Thoracic aorta (tissue), 2 donors: Measurements from ENCODE around the gene HHIPL1. TPM values are rescaled to one million over a fixed set of nuclear protein-coding genes. Genes with fewer than 3 reads are reported as not detected.
A peak's percentile ranks its signal among the peaks of the same experiment; 100 is the strongest.

Experiments
- ATAC-seq: fragments of 150-250 bp; one replicate; pipeline ENCODE4 v1.8.0; 2017; ENCODE audit warnings: low read depth; ENCODE audit not compliant: insufficient number of reproducible peaks, low FRiP score
- DNase-seq: peaks from one replicate; pipeline ENCODE4 v3.0.0-alpha.2; 2020; ENCODE audit warnings: low spot score
- H3K27ac ChIP-seq, 2 donors: fragments of 200-600 bp; sonication (generic); 1 replicate in 1 of 2; 2 replicates in 1 of 2; pipeline ENCODE4 v1.5.1; 2016; ENCODE audit warnings: mild to moderate bottlenecking in 2 of 2, moderate library complexity in 2 of 2
- H3K27me3 ChIP-seq: fragments of 200-600 bp; sonication (generic); replicated peaks from 2 replicates; pipeline ENCODE4 v1.6.0; 2016; ENCODE audit warnings: mild to moderate bottlenecking; ENCODE audit not compliant: insufficient read depth
- H3K36me3 ChIP-seq: fragments of 200-600 bp; sonication (generic); one replicate; pipeline ENCODE4 v1.5.1; 2016
- H3K4me1 ChIP-seq, 2 donors: fragments of 200-600 bp; sonication (generic); 1 replicate in 1 of 2; 2 replicates in 1 of 2; pipeline versions ENCODE4 v1.5.1 to v1.6.0; 2016; ENCODE audit warnings: low read depth in 2 of 2, mild to moderate bottlenecking in 1 of 2; ENCODE audit not compliant: control insufficient read depth in 1 of 2
- H3K4me3 ChIP-seq: fragments of 200-600 bp; sonication (generic); 2 replicates; pipeline ENCODE4 v1.5.1; 2016; ENCODE audit warnings: mild to moderate bottlenecking
- H3K9me3 ChIP-seq: fragments of 200-600 bp; sonication (generic); 2 replicates; pipeline ENCODE4 v1.5.1; 2016
- total RNA-seq, 2 donors: library from RNA; depleted of rRNA; stranded (reverse); fragments of >200 nt; gene quantifications; one replicate each; pipeline versions ENCODE4 v1.1.0 to v1.2.3, GENCODE V29; 2016
- TF ChIP-seq, protein P1 (sequence below): fragments of 200-600 bp; sonication (generic); IDR thresholded peaks from one replicate; pipeline ENCODE4 v1.5.1; 2019; ENCODE audit warnings: antibody characterized with exemption

The HHIPL1 gene
- total RNA-seq, 2 donors from 2014 or later = 2.1 to 10.0 TPM

DNA sequence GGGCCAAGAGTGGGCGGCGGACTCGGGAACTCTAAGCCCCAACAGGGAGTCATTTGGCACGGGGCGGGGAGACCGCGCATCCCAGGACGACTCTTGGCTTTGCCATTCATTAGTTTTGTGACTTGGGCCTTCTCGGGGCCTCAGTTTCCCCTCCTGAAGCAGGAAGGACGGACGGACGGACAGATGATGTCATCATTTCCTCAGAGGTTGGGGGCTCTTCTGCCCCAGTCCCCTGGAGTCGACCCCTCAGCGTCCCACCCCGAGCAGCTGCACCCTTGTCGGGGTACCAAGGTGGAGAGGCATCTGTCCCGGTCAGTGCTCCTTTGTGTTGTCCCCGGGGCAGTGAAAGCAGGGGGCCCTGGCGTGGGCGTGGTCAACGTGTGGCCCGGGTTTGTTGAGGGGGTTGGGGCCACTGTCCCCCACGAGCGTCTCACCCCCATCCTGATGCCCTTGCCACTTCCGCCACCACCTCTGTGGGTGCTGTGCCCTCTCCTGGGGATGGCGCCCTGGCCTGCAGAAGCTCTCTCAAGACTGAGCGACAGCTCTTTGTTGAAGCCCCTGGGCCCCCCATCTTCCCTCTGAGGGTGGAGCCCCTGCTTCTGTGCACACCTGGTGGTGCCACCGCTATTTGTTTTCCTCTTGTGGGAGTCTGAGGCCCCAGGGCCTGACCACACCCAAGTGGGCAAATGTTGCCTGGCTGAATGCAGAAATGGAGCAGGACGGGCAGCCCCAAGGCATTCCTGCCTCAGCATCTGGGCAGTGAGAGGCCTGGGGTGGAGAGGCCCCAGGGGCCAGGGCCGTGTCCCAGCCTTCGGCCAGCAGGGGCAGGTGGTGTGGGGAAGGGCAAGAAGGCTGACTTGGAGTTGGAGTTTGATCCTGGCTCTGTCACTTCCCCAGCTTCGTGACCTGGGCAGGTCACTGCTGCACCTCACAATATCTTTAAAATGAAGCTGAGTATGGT, 896 bp downstream of the HHIPL1 start:
- TF ChIP-seq, protein P1, sequence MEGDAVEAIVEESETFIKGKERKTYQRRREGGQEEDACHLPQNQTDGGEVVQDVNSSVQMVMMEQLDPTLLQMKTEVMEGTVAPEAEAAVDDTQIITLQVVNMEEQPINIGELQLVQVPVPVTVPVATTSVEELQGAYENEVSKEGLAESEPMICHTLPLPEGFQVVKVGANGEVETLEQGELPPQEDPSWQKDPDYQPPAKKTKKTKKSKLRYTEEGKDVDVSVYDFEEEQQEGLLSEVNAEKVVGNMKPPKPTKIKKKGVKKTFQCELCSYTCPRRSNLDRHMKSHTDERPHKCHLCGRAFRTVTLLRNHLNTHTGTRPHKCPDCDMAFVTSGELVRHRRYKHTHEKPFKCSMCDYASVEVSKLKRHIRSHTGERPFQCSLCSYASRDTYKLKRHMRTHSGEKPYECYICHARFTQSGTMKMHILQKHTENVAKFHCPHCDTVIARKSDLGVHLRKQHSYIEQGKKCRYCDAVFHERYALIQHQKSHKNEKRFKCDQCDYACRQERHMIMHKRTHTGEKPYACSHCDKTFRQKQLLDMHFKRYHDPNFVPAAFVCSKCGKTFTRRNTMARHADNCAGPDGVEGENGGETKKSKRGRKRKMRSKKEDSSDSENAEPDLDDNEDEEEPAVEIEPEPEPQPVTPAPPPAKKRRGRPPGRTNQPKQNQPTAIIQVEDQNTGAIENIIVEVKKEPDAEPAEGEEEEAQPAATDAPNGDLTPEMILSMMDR = no peak
- no peaks in the 10 kb centered on the region for H3K36me3 ChIP-seq
- DNase-seq (no peak), ATAC-seq (no peak)
- no peaks in the 10 kb centered on the region for H3K27me3 ChIP-seq
- peak overlapping the region; percentile 73 for H3K4me3 ChIP-seq
- no peaks in the 10 kb centered on the region for H3K9me3 ChIP-seq
- H3K27ac ChIP-seq = no peak overlapping the region
- peaks cover 0 to 12% of the 10 kb centered on the region in 2 donors for H3K4me1 ChIP-seq

DNA sequence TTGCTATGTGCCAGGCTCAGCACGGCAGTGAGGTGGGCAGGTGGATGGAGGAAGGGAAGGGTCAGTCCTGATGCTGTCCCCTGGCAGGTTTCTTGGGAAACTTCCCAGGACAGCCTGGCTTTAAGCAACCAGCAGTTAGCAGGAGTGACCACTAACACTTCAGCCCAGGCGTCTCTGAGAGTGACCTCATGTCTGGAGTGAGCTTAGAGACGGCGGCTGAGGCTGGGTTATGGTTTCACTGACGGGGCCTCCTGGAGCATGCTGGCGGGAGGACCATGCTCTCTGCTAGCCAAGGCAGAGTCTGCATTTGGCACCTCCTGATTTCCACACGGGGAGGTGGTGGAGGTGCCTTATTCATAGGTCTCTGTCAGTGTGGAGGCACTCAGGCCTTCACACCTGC, 2.5 kb downstream of the HHIPL1 start:
- peaks cover 0 to 12% of the 10 kb centered on the region in 2 donors for H3K4me1 ChIP-seq
- H3K9me3 ChIP-seq = no peaks in the 10 kb centered on the region
- DNase-seq (no peak), ATAC-seq (no peak)
- H3K27ac ChIP-seq = no peak overlapping the region
- no peak overlapping the region for H3K4me3 ChIP-seq
- TF ChIP-seq, protein P1 = no peak
- H3K27me3 ChIP-seq = no peaks in the 10 kb centered on the region
- H3K36me3 ChIP-seq = no peaks in the 10 kb centered on the region

DNA sequence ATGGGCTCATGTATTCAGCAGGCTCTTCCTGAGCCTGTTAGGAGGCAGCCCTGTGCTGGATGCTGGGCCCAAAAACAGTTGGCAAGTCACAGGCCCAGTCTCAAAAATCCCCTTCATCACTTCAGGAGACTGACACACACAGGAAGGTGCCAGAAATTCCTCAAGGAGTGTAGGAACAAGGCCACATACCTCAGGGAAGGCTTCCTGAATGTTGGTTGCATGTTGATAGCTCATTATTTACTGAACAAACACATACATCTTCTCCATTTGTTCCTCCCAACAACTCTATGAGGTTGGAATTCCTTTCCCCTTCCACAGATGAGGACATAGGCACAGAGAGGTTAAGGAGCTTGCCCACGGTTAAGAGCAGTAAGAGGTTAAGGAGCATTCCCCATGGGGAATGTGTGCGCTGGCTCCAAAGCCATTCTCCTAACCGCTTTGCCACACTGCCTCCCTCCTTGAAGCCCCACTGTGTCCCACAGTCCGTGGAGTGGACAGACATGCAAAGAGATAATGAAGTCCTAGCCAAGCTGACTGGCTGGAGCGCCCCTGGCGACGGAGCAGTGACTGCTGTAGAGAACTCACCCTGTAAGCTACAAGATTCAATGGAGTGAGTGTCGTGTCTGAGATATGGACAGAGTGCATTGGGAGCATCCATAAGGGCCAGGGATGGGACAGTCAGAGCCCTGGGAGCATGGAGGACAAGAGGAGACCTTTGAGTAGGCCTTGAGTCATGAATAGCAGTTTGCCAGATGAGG, 3.3 kb downstream of the HHIPL1 start:
- Histone ChIP-seq H3K9me3 (no peaks in the 10 kb centered on the region), H3K36me3 (no peaks in the 10 kb centered on the region), H3K27ac (no peak overlapping the region), H3K27me3 (no peaks in the 10 kb centered on the region), H3K4me3 (no peak overlapping the region), H3K4me1 (peaks cover 0 to 12% of the 10 kb centered on the region in 2 donors)
- ATAC-seq (no peak), DNase-seq (no peak)
- TF ChIP-seq, protein P1 = no peak

DNA sequence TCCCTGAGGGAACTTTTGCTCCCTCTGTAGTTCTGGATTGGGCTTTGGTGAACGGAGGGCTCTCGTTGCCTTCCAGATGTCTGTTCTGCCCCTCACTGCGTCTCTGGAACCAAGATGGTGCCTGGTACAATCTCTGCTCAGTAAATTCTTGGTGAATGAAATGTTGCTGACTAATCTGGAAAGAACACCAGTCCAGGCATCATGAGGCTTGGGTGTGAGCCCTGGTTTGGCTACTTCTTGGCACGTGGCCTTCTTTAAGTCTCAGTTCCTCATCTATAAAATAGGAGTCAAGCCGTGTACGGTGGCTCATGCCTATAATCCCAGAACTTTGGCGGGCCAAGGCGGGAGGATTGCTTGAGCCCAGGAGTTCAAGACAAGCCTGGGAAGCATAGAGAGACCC, 4.3 kb downstream of the HHIPL1 start:
- ATAC-seq = no peak
- TF ChIP-seq, protein P1 = no peak
- H3K9me3 ChIP-seq = no peaks in the 10 kb centered on the region

DNA sequence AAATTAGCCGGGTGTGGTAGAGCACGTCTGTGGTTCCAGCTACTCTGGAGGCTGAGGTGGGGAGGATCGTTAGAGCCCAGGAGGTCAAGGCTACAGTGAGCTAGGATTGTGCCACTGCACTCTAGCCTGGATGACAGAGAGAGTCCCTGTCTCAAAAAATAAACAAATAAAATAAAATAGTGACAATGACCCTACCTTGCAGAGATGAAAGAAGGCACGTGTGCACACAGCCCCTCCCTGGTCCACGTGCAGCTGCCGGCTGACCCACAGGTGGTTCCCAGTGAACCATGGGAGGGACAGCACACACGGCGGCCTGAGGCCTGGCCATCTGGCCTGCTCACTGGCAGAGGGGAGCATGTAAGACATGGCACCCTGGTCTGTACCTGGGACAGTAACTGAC, 4.7 kb downstream of the HHIPL1 start:
- Histone ChIP-seq H3K4me1 (peaks cover 0 to 16% of the 10 kb centered on the region in 2 donors), H3K27me3 (no peaks in the 10 kb centered on the region), H3K4me3 (no peak overlapping the region), H3K27ac (no peak overlapping the region), H3K36me3 (no peaks in the 10 kb centered on the region), H3K9me3 (no peaks in the 10 kb centered on the region)
- TF ChIP-seq, protein P1 = no peak
- ATAC-seq (no peak), DNase-seq (no peak)

More for the DNA sequence above, 4.3 kb downstream of the HHIPL1 start:
- Histone ChIP-seq H3K4me3 (no peak overlapping the region), H3K27ac (no peak overlapping the region), H3K36me3 (no peaks in the 10 kb centered on the region), H3K27me3 (no peaks in the 10 kb centered on the region), H3K4me1 (peaks cover 0 to 14% of the 10 kb centered on the region in 2 donors)
- DNase-seq = no peak
